ENCODE results near the gene KIRREL3. TPM values are rescaled to one million over a fixed set of nuclear protein-coding genes. Genes with fewer than 3 reads are reported as not detected.

KIRREL3 gene
- polyA plus RNA-seq, 1 donor (not counting 4 experiments of a cell fraction or from before 2014, with no cell fraction given), result 0.04 TPM

DNA sequence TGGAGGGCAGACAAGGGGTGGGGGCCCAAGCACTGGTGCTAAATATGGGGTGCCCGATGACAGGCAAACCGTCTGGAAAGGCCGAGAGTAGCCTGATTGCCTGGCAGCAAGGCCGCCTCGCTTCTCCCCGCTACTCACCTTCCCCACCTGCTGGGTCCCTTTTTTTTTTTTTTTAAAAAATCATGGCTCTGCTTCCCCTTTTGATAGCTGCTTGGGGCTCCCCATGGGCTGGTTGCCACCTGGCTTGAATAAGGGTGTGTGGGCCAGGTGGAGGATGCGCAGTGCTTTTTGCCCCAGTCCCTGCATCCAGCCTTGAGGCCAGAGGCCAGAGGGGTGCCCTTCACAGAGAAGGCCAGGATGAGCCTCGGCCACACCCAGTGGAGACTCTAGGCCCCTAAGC is 533.1 kb downstream of the KIRREL3 start:
- Histone ChIP-seq H3K4me2 (ENCODE audit: control insufficient read depth, extremely low read depth, insufficient read depth, low read depth, low read length) (no peak overlapping the region), H4K20me1 (ENCODE audit: control insufficient read depth, extremely low read depth, insufficient read depth, low read length) (no peaks in the 10 kb centered on the region), H3K9ac (ENCODE audit: control insufficient read depth, extremely low read depth, insufficient read depth, low read length) (no peak overlapping the region), H3K27ac (ENCODE audit: control insufficient read depth, insufficient read depth, low read length) (no peak overlapping the region), H3K79me2 (ENCODE audit: control insufficient read depth, insufficient read depth, low read length) (no peaks in the 10 kb centered on the region), H3K9me1 (ENCODE audit: control insufficient read depth, extremely low read depth, insufficient read depth, low read length) (no peaks in the 10 kb centered on the region), H3K9me3 (ENCODE audit: control insufficient read depth, low read depth, low read length) (peaks cover 3% of the 10 kb centered on the region), H3K4me3 (ENCODE audit: control insufficient read depth in 2 of 3, extremely low read depth in 1 of 3, insufficient read depth in 2 of 3, low read depth in 1 of 3, low read length in 3 of 3) (no peak overlapping the region), H3K4me1 (ENCODE audit: control insufficient read depth, extremely low read depth, insufficient read depth, low read length) (no peaks in the 10 kb centered on the region), H3K36me3 (ENCODE audit: control insufficient read depth in 2 of 2, extremely low read depth in 1 of 2, insufficient read depth in 2 of 2, low read length in 2 of 2) (no peaks in the 10 kb centered on the region), H2AFZ (ENCODE audit: control insufficient read depth, low read length) (no peak overlapping the region), H3K27me3 (ENCODE audit: control insufficient read depth, extremely low read depth, insufficient read depth, low read length) (peaks cover 31% of the 10 kb centered on the region)
- dilution Hi-C loops (cut with MboI; ENCODE audit: extremely low pct_ligation_motif_present, low sequenced_read_pairs), result no loop called here
- DNase-seq (ENCODE audit: low read depth, low spot score), result no peak
- TF ChIP-seq, protein P1, sequence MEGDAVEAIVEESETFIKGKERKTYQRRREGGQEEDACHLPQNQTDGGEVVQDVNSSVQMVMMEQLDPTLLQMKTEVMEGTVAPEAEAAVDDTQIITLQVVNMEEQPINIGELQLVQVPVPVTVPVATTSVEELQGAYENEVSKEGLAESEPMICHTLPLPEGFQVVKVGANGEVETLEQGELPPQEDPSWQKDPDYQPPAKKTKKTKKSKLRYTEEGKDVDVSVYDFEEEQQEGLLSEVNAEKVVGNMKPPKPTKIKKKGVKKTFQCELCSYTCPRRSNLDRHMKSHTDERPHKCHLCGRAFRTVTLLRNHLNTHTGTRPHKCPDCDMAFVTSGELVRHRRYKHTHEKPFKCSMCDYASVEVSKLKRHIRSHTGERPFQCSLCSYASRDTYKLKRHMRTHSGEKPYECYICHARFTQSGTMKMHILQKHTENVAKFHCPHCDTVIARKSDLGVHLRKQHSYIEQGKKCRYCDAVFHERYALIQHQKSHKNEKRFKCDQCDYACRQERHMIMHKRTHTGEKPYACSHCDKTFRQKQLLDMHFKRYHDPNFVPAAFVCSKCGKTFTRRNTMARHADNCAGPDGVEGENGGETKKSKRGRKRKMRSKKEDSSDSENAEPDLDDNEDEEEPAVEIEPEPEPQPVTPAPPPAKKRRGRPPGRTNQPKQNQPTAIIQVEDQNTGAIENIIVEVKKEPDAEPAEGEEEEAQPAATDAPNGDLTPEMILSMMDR (optimal IDR thresholded peaks at IDR 0.05 in 1 of 3, IDR thresholded peaks at IDR 0.05 in 1 of 3, conservative IDR thresholded peaks at IDR 0.05 in 1 of 3; ENCODE audit: extremely low read depth in 1 of 3, insufficient read depth in 2 of 3, low read length in 3 of 3), result no peak
- TF ChIP-seq EZH2 (IDR thresholded peaks at IDR 0.05; ENCODE audit: low read length), result no peak
- no peak for FAIRE-seq

DNA sequence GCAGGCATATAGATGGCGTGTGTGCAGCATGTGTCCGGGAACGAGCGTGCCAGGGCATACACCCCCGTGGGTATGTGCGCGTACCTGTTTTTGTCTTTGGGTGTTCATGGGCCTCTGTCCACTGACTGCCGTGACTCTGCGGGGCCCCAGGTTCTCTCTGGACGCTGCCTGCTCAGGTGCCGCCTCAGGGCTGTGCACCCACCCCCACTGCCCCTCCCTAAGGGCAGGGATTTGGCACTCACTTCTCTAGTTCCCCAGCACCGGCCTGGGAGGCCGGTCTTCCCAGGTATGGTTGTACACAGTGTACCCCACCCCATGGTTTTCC is 533.6 kb downstream of the KIRREL3 start:
- Histone ChIP-seq H3K27me3 (ENCODE audit: control insufficient read depth, extremely low read depth, insufficient read depth, low read length) (peaks cover 31% of the 10 kb centered on the region), H3K4me2 (ENCODE audit: control insufficient read depth, extremely low read depth, insufficient read depth, low read depth, low read length) (no peak overlapping the region), H3K9me3 (ENCODE audit: control insufficient read depth, low read depth, low read length) (peaks cover 3% of the 10 kb centered on the region), H3K9ac (ENCODE audit: control insufficient read depth, extremely low read depth, insufficient read depth, low read length) (no peak overlapping the region), H3K36me3 (ENCODE audit: control insufficient read depth in 2 of 2, extremely low read depth in 1 of 2, insufficient read depth in 2 of 2, low read length in 2 of 2) (no peaks in the 10 kb centered on the region), H3K9me1 (ENCODE audit: control insufficient read depth, extremely low read depth, insufficient read depth, low read length) (no peaks in the 10 kb centered on the region), H2AFZ (ENCODE audit: control insufficient read depth, low read length) (no peak overlapping the region), H3K4me3 (ENCODE audit: control insufficient read depth in 2 of 3, extremely low read depth in 1 of 3, insufficient read depth in 2 of 3, low read depth in 1 of 3, low read length in 3 of 3) (no peak overlapping the region), H4K20me1 (ENCODE audit: control insufficient read depth, extremely low read depth, insufficient read depth, low read length) (no peaks in the 10 kb centered on the region), H3K79me2 (ENCODE audit: control insufficient read depth, insufficient read depth, low read length) (no peaks in the 10 kb centered on the region), H3K27ac (ENCODE audit: control insufficient read depth, insufficient read depth, low read length) (no peak overlapping the region), H3K4me1 (ENCODE audit: control insufficient read depth, extremely low read depth, insufficient read depth, low read length) (no peaks in the 10 kb centered on the region)
- DNase-seq (ENCODE audit: low read depth, low spot score) (no peak), FAIRE-seq (no peak)
- no peak for TF ChIP-seq EZH2 (IDR thresholded peaks at IDR 0.05; ENCODE audit: low read length)
- TF ChIP-seq, protein P1 (optimal IDR thresholded peaks at IDR 0.05 in 1 of 3, IDR thresholded peaks at IDR 0.05 in 1 of 3, conservative IDR thresholded peaks at IDR 0.05 in 1 of 3; ENCODE audit: extremely low read depth in 1 of 3, insufficient read depth in 2 of 3, low read length in 3 of 3), result no peak
- dilution Hi-C loops (cut with MboI; ENCODE audit: extremely low pct_ligation_motif_present, low sequenced_read_pairs), result no loop called here
